ENCODE results near the gene RBM23. TPM values are rescaled to one million over a fixed set of nuclear protein-coding genes. Genes with fewer than 3 reads are reported as not detected.

The RBM23 gene
- 83.7 and 96.7 TPM in 2 replicates for polyA plus RNA-seq
- polyA minus RNA-seq = 90.8 and 175 TPM in 2 replicates

GRCh38 chr14:22918804-22919600 is at the start of gene RBM23:
TSS of gene RBM23 (minus strand) at chr14:22919149.
- Histone ChIP-seq H3K4me2 (ENCODE audit: low read length) (peak within 1 kb of the TSS; percentile 73), H3K79me2 (replicated peaks; ENCODE audit: insufficient read depth, low read length) (peaks cover 33% of the 10 kb centered on the region), H2AFZ (ENCODE audit: low read depth, low read length) (peak within 1 kb of the TSS; percentile 88), H3K27ac (ENCODE audit: low read length) (peak within 1 kb of the TSS; percentile 99), H3F3A (ENCODE audit: insufficient read depth, low read length, poor library complexity, severe bottlenecking) (no peaks in the 10 kb centered on the region), H3K27me3 (ENCODE audit: insufficient read depth, low read depth, low read length) (no peaks in the 10 kb centered on the region), H4K20me1 (ENCODE audit: insufficient read depth) (no peaks in the 10 kb centered on the region), H3K9ac (ENCODE audit: low read length) (peak within 1 kb of the TSS; percentile 83), H3K9me3 (ENCODE audit: low read length) (no peaks in the 10 kb centered on the region), H3K36me3 (ENCODE audit: insufficient read depth, low read length) (no peaks in the 10 kb centered on the region), H3K9me2 (ENCODE audit: insufficient read depth, low read length) (no peaks in the 10 kb centered on the region), H3K4me3 (ENCODE audit: low read length) (peak within 1 kb of the TSS; percentile 86)
- TF ChIP-seq EP300 (conservative IDR thresholded peaks at IDR 0.05; ENCODE audit: poor library complexity, severe bottlenecking) (peak; percentile 91), REST (IDR thresholded peaks at IDR 0.05; ENCODE audit: borderline replicate concordance) (peak; percentile 49), POLR2AphosphoS5 (IDR thresholded peaks at IDR 0.05) (peak; percentile 96), RAD21 (conservative IDR thresholded peaks at IDR 0.05) (no peak), EZH2 (IDR thresholded peaks at IDR 0.05; ENCODE audit: borderline replicate concordance, insufficient read depth, low read length, poor library complexity, severe bottlenecking) (no peak), TAF1 (IDR thresholded peaks at IDR 0.05; ENCODE audit: low read depth) (peak; percentile 80), MXI1 (conservative IDR thresholded peaks at IDR 0.05; ENCODE audit: poor library complexity, severe bottlenecking) (peak; percentile 37), SMC3 (conservative IDR thresholded peaks at IDR 0.05; ENCODE audit: poor library complexity) (no peak), CTCF (IDR thresholded peaks at IDR 0.05; ENCODE audit: poor library complexity, severe bottlenecking) (peak; percentile 30)

- no peak overlapping the region for H2AFZ ChIP-seq (ENCODE audit: low read depth, low read length)
- no peaks in the 10 kb centered on the region for H3K9me2 ChIP-seq (ENCODE audit: insufficient read depth, low read length)
These were observed 47.9 kb upstream of the RBM23 start for GRCh38 chr14:22966783-22967269.

More at GRCh38 chr14:22966783-22967269, 47.9 kb upstream of the RBM23 start:
- no peaks in the 10 kb centered on the region for H3K79me2 ChIP-seq (replicated peaks; ENCODE audit: insufficient read depth, low read length)
- no peak for TF ChIP-seq SMC3 (conservative IDR thresholded peaks at IDR 0.05; ENCODE audit: poor library complexity)
- no peak for TF ChIP-seq POLR2AphosphoS5 (IDR thresholded peaks at IDR 0.05)
- no peak for TF ChIP-seq REST (IDR thresholded peaks at IDR 0.05; ENCODE audit: borderline replicate concordance)
- no peak for TF ChIP-seq EP300 (conservative IDR thresholded peaks at IDR 0.05; ENCODE audit: poor library complexity, severe bottlenecking)
- TF ChIP-seq TAF1 (IDR thresholded peaks at IDR 0.05; ENCODE audit: low read depth) = no peak
- no peak for TF ChIP-seq CTCF (IDR thresholded peaks at IDR 0.05; ENCODE audit: poor library complexity, severe bottlenecking)
- TF ChIP-seq EZH2 (IDR thresholded peaks at IDR 0.05; ENCODE audit: borderline replicate concordance, insufficient read depth, low read length, poor library complexity, severe bottlenecking) = no peak
- TF ChIP-seq RAD21 (conservative IDR thresholded peaks at IDR 0.05) = no peak
- no peak for TF ChIP-seq MXI1 (conservative IDR thresholded peaks at IDR 0.05; ENCODE audit: poor library complexity, severe bottlenecking)
- H3K27me3 ChIP-seq (ENCODE audit: insufficient read depth, low read depth, low read length) = no peaks in the 10 kb centered on the region
- no peak overlapping the region for H3K27ac ChIP-seq (ENCODE audit: low read length)
- no peak overlapping the region for H3K4me3 ChIP-seq (ENCODE audit: low read length)
- no peaks in the 10 kb centered on the region for H3F3A ChIP-seq (ENCODE audit: insufficient read depth, low read length, poor library complexity, severe bottlenecking)
- no peaks in the 10 kb centered on the region for H4K20me1 ChIP-seq (ENCODE audit: insufficient read depth)
- no peak overlapping the region for H3K9ac ChIP-seq (ENCODE audit: low read length)
- no peaks in the 10 kb centered on the region for H3K36me3 ChIP-seq (ENCODE audit: insufficient read depth, low read length)
- H3K4me2 ChIP-seq (ENCODE audit: low read length) = no peak overlapping the region
- H3K9me3 ChIP-seq (ENCODE audit: low read length) = no peaks in the 10 kb centered on the region
